DMS53 (cell line): Measurements from ENCODE around the gene ZNF800.
"Not testable (repeated sequence)": the region's sequence is repeated elsewhere in the genome, so short reads cannot be mapped to it uniquely, and the experiment has no call there.

ENCODE experiments used
- DNase-seq: peaks from one replicate; lab custom pipeline; 2025; lab: John Stamatoyannopoulos, UW

ZNF800 gene

GRCh38 chr7:127392566-127393367, at the start of gene ZNF800:
Gene ZNF800, minus strand, starts transcription at chr7:127392708. Its CDS starts 1,151 bp downstream, at chr7:127391557.
- peak; percentile 96 for DNase-seq

GRCh38 chr7:127440206-127440605, 47.7 kb upstream of the ZNF800 start:
- no peak for DNase-seq

- no peak for DNase-seq
These were observed 46.3 kb upstream of the ZNF800 start for GRCh38 chr7:127438836-127439235.

- peak; percentile 15 for DNase-seq
These were observed 45.3 kb upstream of the ZNF800 start for GRCh38 chr7:127437837-127438236.

GRCh38 chr7:127437241-127437640, 44.7 kb upstream of the ZNF800 start:
- no peak for DNase-seq

- DNase-seq: not testable (repeated sequence)
These were observed 36.8 kb upstream of the ZNF800 start for GRCh38 chr7:127429281-127429680.

GRCh38 chr7:127419196-127419595, 26.7 kb upstream of the ZNF800 start:
- no peak for DNase-seq

GRCh38 chr7:127418459-127418858, 26.0 kb upstream of the ZNF800 start:
- no peak for DNase-seq

GRCh38 chr7:127417346-127417745, 24.8 kb upstream of the ZNF800 start:
- no peak for DNase-seq

GRCh38 chr7:127415060-127415742, 22.7 kb upstream of the ZNF800 start:
- no peak for DNase-seq

GRCh38 chr7:127413962-127414361, 21.5 kb upstream of the ZNF800 start:
- no peak for DNase-seq

- DNase-seq: no peak
These were observed 20.8 kb upstream of the ZNF800 start for GRCh38 chr7:127413326-127413725.

- DNase-seq: no peak
These were observed 18.7 kb upstream of the ZNF800 start for GRCh38 chr7:127411176-127411575.

- DNase-seq: no peak
These were observed 17.1 kb upstream of the ZNF800 start for GRCh38 chr7:127409629-127410028.

GRCh38 chr7:127404286-127405072, 12.0 kb upstream of the ZNF800 start:
- DNase-seq: no peak

- DNase-seq: peak; percentile 21
These were observed 3.7 kb upstream of the ZNF800 start for GRCh38 chr7:127396184-127396583.

- not testable (repeated sequence) for DNase-seq
These were observed 2.6 kb upstream of the ZNF800 start for GRCh38 chr7:127395104-127395503.

- DNase-seq: peak; percentile 68
These were observed 1.0 kb upstream of the ZNF800 start for GRCh38 chr7:127393368-127394058.

- DNase-seq: peak; percentile 94
These were observed 334 bp downstream of the ZNF800 start for GRCh38 chr7:127392182-127392565.

- peak; percentile 81 for DNase-seq
These were observed 822 bp downstream of the ZNF800 start for GRCh38 chr7:127391591-127392181.

- DNase-seq: no peak
These were observed 1.5 kb downstream of the ZNF800 start for GRCh38 chr7:127390817-127391590.
